AG09319 (cell line): ENCODE results near the gene SELENOM.

Experiments
- DNase-seq: peaks from one replicate; pipeline ENCODE4 v3.0.0-alpha.2; 2010; ENCODE audit warnings: low read depth; ENCODE audit errors: extremely low read depth
- TF ChIP-seq, protein P1 (sequence below): IDR thresholded peaks from 2 replicates; pipeline ENCODE4 v1.5.1; 2011; ENCODE audit warnings: low read depth, mild to moderate bottlenecking, inconsistent platforms, low read length, moderate library complexity

The SELENOM gene, protein sequence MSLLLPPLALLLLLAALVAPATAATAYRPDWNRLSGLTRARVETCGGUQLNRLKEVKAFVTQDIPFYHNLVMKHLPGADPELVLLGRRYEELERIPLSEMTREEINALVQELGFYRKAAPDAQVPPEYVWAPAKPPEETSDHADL

DNA sequence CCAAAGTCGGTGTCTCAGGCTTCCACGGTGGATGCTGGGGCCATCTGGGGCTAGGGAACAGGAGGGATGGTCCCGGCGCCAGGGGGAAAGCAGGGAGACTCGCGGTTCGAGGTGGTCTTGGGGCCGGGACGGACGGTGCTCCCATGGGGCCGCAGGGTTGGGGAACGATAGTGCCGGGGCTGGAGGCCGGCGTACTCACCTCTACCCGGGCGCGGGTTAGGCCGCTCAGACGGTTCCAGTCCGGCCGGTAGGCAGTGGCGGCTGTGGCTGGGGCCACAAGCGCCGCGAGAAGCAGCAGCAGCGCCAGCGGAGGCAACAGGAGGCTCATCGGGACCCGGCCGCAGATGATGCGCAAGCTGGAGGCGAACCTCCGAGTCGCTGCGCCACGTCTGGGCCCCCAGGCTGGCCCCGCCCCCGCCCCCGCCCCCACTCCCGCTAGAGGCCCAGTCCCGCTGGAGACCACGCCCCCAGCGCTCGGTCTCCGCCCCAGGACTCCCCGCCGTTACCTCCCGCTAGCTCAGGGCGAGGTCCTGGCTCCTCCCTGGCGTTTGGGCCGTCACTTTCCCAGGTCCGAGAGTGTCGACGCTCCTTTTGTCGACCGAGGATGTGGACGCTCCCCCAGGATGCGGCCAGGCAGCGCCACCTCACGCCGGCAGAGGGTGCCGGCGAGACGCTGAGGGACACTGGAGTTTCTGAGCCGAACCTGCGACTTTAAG is at the start of gene SELENOM:
SELENOM (minus strand) TSS at position 391 of the 716 bp plus-strand sequence; CDS start at position 328, 63 bp downstream.
- DNase-seq = peak; percentile 97
- TF ChIP-seq, protein P1, sequence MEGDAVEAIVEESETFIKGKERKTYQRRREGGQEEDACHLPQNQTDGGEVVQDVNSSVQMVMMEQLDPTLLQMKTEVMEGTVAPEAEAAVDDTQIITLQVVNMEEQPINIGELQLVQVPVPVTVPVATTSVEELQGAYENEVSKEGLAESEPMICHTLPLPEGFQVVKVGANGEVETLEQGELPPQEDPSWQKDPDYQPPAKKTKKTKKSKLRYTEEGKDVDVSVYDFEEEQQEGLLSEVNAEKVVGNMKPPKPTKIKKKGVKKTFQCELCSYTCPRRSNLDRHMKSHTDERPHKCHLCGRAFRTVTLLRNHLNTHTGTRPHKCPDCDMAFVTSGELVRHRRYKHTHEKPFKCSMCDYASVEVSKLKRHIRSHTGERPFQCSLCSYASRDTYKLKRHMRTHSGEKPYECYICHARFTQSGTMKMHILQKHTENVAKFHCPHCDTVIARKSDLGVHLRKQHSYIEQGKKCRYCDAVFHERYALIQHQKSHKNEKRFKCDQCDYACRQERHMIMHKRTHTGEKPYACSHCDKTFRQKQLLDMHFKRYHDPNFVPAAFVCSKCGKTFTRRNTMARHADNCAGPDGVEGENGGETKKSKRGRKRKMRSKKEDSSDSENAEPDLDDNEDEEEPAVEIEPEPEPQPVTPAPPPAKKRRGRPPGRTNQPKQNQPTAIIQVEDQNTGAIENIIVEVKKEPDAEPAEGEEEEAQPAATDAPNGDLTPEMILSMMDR = peak; percentile 97

DNA sequence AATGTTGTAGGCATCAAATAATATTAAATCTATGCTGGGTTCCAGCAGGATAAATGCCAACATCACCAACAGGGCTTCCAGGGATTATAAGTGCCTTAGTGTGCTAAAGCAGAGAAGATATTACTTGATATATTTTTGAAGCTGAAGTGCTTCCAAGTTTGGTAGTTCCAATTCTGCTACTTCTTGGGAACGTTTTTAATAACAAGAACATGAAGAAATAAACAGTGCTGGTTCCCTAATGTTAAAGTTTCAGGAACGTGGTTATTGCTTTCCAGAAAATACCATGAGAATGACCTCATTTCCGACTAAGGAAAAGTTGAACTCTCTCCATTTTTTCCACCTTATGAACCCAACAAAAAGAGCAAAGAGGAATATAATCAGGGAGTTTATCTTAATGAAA is 48.1 kb upstream of the SELENOM start:
- DNase-seq = no peak
- TF ChIP-seq, protein P1 = no peak

DNA sequence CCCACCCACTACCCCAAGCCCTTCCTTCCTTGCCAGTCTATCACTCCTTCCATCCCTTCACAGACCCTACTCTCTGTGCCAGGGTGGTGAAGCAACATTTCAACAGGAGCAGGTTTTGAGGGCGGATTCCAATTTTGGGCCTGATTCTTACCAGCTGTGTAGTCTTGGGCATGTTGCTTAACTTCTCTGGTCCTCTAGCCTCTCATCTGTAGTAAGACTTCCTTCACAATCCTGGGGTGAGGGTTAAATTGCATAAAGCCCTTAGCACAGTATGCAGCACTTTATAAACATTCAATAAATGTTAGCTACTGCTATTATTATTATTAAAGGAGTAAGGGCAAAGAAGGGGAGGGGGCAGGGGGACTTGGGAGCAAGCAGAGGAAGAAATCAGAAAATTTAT is 47.6 kb upstream of the SELENOM start:
- TF ChIP-seq, protein P1 = no peak
- DNase-seq = no peak

DNA sequence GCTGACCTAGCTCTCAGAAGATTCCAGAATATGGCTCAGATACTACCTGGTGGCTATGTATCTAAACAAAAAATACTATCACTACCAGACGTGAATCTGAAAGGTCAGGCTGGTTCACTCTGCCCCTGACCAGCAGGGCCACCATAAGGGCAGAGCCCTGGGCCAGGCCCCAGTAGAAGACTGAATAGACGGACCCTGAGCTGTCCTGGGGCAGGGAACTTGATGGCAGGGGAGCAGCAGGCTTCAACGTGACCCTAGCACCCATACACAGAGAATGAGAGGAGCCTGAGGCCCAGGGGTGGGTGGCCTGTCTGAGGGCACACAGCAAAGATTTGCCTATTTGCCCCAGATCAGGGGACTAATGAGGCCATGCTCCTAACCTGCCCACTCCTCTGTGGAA is 46.0 kb upstream of the SELENOM start:
- TF ChIP-seq, protein P1 = no peak
- DNase-seq = no peak

DNA sequence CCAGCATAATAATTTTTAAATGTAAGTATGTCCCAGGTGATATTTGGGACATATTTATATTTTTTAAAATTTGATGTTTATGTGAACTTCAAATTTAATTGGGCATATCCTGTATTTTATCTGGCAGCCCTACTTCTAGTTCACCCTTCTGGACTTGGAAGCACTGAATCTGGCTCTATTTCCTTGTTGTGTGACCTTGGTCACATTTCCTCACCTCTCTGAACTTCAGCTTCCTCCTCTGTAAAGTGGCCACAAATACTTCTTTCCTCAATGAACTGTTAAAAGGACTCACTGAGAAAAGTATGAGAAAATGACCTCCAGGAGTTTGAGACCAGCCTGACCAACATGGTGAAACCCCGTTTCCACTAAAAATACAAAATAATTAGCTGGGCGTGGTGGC is 44.5 kb upstream of the SELENOM start:
- TF ChIP-seq, protein P1 = no peak
- DNase-seq = no peak

DNA sequence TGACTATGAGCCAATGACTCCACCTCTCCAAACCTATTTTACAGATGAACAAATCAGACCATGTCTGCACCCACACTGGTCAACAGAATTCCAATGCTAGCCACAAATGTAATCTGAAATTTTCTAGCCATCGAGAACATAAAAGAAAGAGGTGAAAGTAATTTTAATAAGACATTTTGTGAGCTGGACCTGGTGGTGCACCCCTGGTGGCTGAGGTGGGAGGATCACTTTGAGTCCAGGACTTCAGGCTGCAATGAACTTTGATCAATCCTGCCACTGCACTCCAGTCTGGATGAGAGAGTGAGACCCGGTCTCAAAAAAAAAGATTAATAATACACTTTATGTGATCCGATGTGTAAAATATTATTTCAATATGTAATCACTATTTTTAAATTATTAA is 43.2 kb upstream of the SELENOM start:
- TF ChIP-seq, protein P1 = peak; percentile 27
- DNase-seq = no peak

DNA sequence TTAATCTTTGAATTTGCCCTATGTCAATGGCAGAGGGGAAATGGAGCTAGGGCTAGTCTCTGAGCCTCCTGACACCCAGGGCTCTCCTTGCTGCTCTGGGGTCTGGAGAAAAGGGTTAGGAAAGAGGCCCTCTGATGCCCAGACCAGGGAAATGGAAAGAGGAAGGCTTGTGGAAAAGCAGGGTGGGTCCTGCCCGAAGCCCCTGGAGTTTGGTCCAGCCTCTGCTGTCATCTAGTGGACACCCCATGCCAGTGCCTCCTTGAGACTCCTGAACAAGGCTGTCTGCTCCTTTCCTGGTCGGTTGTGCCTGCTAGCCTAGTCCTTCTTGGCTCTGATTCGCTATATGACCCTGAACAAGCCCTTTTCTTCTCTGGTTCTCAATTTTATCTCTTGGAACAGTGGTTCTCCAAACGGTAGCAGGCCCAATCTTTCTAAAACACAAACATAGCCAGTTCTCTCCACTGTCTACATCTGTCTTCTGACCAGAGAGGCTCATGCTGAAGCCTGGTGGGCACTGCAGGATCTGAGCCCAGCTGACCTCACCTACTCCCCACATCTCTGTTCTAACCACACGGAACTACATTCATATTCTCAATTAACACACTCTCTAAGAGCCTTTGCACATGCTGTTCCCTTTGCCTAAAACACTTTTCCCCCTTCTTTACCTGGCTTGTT is 41.7 kb upstream of the SELENOM start:
- DNase-seq = peak; percentile 59
- TF ChIP-seq, protein P1 = peak; percentile 100
